Keratinocyte (primary cell): ENCODE measurements around the gene STK32C. TPM values are rescaled to one million over a fixed set of nuclear protein-coding genes. Genes with fewer than 3 reads are reported as not detected.

Experiments used
- DNase-seq: peaks from one replicate; pipeline ENCODE4 v3.0.0-alpha.2; 2011; ENCODE audit warnings: low read depth, missing footprints, low spot score
- FAIRE-seq: peaks from 2 replicates; lab custom pipeline; 2011; peaks lifted over from hg19 to GRCh38; lab: Jason Lieb, UNC
- H2AFZ ChIP-seq: 2 replicates; pipeline ENCODE4 v1.6.0; 2012; ENCODE audit warnings: low read length, control low read depth, inconsistent platforms; ENCODE audit not compliant: control insufficient read depth
- H3K27ac ChIP-seq: 2 replicates; pipeline ENCODE4 v1.5.1; 2011; ENCODE audit warnings: low read length; ENCODE audit not compliant: control insufficient read depth, insufficient read depth
- H3K27me3 ChIP-seq: 3 replicates; pipeline ENCODE4 v1.6.0; 2011; ENCODE audit warnings: low read length; ENCODE audit not compliant: control insufficient read depth, insufficient read depth; ENCODE audit errors: extremely low read depth
- H3K36me3 ChIP-seq, 2 experiments: 2 replicates in 1 of 2; 3 replicates in 1 of 2; pipeline ENCODE4 v1.5.1; 2011; ENCODE audit warnings: low read length in 2 of 2, mild to moderate bottlenecking in 1 of 2; ENCODE audit not compliant: control insufficient read depth in 2 of 2, insufficient read depth in 2 of 2; ENCODE audit errors: extremely low read depth in 1 of 2
- H3K4me1 ChIP-seq: 3 replicates; pipeline ENCODE4 v1.5.1; 2011; ENCODE audit warnings: low read length; ENCODE audit not compliant: control insufficient read depth, insufficient read depth; ENCODE audit errors: extremely low read depth
- H3K4me2 ChIP-seq: 3 replicates; pipeline ENCODE4 v1.6.0; 2011; ENCODE audit warnings: low read depth, low read length; ENCODE audit not compliant: control insufficient read depth, insufficient read depth; ENCODE audit errors: extremely low read depth
- H3K4me3 ChIP-seq, 3 experiments: fragments of 200-600 bp in 1 of 3; sonication (generic) in 1 of 3; 2 replicates in 2 of 3; 3 replicates in 1 of 3; pipeline ENCODE4 v1.5.1; 2011 to 2016; ENCODE audit warnings: low read length in 3 of 3, mild to moderate bottlenecking in 3 of 3, control low read depth in 2 of 3, inconsistent platforms in 1 of 3, low read depth in 1 of 3, mixed read lengths in 1 of 3, mixed run types in 1 of 3, moderate library complexity in 1 of 3; ENCODE audit not compliant: control insufficient read depth in 2 of 3, insufficient read depth in 2 of 3; ENCODE audit errors: extremely low read depth in 1 of 3
- H3K79me2 ChIP-seq: 2 replicates; pipeline ENCODE4 v1.6.0; 2012; ENCODE audit warnings: low read length; ENCODE audit not compliant: control insufficient read depth, insufficient read depth
- H3K9ac ChIP-seq: 3 replicates; pipeline ENCODE4 v1.6.0; 2011; ENCODE audit warnings: low read length; ENCODE audit not compliant: control insufficient read depth, insufficient read depth; ENCODE audit errors: extremely low read depth
- H3K9me1 ChIP-seq: 3 replicates; pipeline ENCODE4 v1.6.0; 2011; ENCODE audit warnings: low read length; ENCODE audit not compliant: control insufficient read depth, insufficient read depth; ENCODE audit errors: extremely low read depth
- H3K9me3 ChIP-seq: 2 replicates; pipeline ENCODE4 v1.5.1; 2012; ENCODE audit warnings: low read depth, low read length; ENCODE audit not compliant: control insufficient read depth
- H4K20me1 ChIP-seq: 3 replicates; pipeline ENCODE4 v1.6.0; 2011; ENCODE audit warnings: low read length; ENCODE audit not compliant: control insufficient read depth, insufficient read depth; ENCODE audit errors: extremely low read depth
- CTCF ChIP-seq, 3 experiments: IDR thresholded peaks in 1 of 3; conservative IDR thresholded peaks in 1 of 3; optimal IDR thresholded peaks in 1 of 3; 2 replicates in 2 of 3; 3 replicates in 1 of 3; pipeline versions ENCODE3 to v1.5.1; 2011; ENCODE audit warnings: low read length in 3 of 3, mild to moderate bottlenecking in 3 of 3, moderate library complexity in 2 of 3, control low read depth in 1 of 3, inconsistent platforms in 1 of 3; ENCODE audit not compliant: insufficient read depth in 2 of 3; ENCODE audit errors: extremely low read depth in 1 of 3
- EZH2 ChIP-seq: IDR thresholded peaks from one replicate; pipeline ENCODE4 v1.6.1; 2012; ENCODE audit warnings: inconsistent platforms, mild to moderate bottlenecking, low read length, moderate library complexity
- dilution Hi-C: fragments of 300-500 bp; cut with MboI; formaldehyde crosslinking; loops from one replicate; pipeline ENCODE4 v1.7.0; 2020; ENCODE audit warnings: low sequenced_read_pairs; ENCODE audit not compliant: extremely low pct_ligation_motif_present
- polyA plus RNA-seq, 5 experiments: library from polyadenylated mRNA; depleted of rRNA in 3 of 5; stranded (reverse) in 3 of 5; stranded (forward) in 1 of 5; unstranded in 1 of 5; fragments of >200 nt; gene quantifications; 1 replicate in 1 of 5; 2 replicates in 3 of 5; 3 replicates in 1 of 5; pipeline versions ENCODE4 v1.2.1 to v1.2.3, GENCODE V29; 2011 to 2012; ENCODE audit warnings: missing spikeins in 2 of 5, low read depth in 1 of 5, low replicate concordance in 1 of 5

The STK32C gene
- polyA plus RNA-seq, 1 donor (not counting 4 experiments of a cell fraction or from before 2014, with no cell fraction given): 4.1 TPM

- Histone ChIP-seq H4K20me1 (no peaks in the 10 kb centered on the region), H3K9me3 (no peaks in the 10 kb centered on the region), H3K4me1 (no peaks in the 10 kb centered on the region), H3K9ac (no peak overlapping the region), H2AFZ (no peak overlapping the region), H3K27me3 (peaks cover 52% of the 10 kb centered on the region), H3K27ac (no peak overlapping the region), H3K4me3 (peak overlapping the region in 1 of 3 experiments; percentile 32), H3K4me2 (peak overlapping the region; percentile 56), H3K36me3 (no peaks in the 10 kb centered on the region), H3K9me1 (no peaks in the 10 kb centered on the region), H3K79me2 (peaks cover 3% of the 10 kb centered on the region)
- FAIRE-seq (no peak), DNase-seq (no peak)
- peak; percentile 32 for TF ChIP-seq EZH2
- TF ChIP-seq CTCF (optimal IDR thresholded peaks at IDR 0.05 in 1 of 3, IDR thresholded peaks at IDR 0.05 in 1 of 3, conservative IDR thresholded peaks at IDR 0.05 in 1 of 3; ENCODE audit: extremely low read depth in 1 of 3, insufficient read depth in 2 of 3, low read length in 3 of 3): no peak
- dilution Hi-C loops: no loop called here
Observed at GRCh38 chr10:132185601-132186487, 121.9 kb downstream of the STK32C start.

GRCh38 chr10:132184816-132185593, 122.7 kb downstream of the STK32C start:
- Histone ChIP-seq H3K9me1 (no peaks in the 10 kb centered on the region), H3K9ac (no peak overlapping the region), H3K4me2 (no peak overlapping the region), H3K4me3 (no peak overlapping the region), H3K4me1 (no peaks in the 10 kb centered on the region), H3K9me3 (no peaks in the 10 kb centered on the region), H3K27ac (no peak overlapping the region), H3K36me3 (no peaks in the 10 kb centered on the region), H2AFZ (no peak overlapping the region), H4K20me1 (no peaks in the 10 kb centered on the region), H3K79me2 (peaks cover 3% of the 10 kb centered on the region), H3K27me3 (peaks cover 52% of the 10 kb centered on the region)
- dilution Hi-C loops: no loop called here
- FAIRE-seq: no peak
- DNase-seq: no peak
- no peak for TF ChIP-seq CTCF (optimal IDR thresholded peaks at IDR 0.05 in 1 of 3, IDR thresholded peaks at IDR 0.05 in 1 of 3, conservative IDR thresholded peaks at IDR 0.05 in 1 of 3; ENCODE audit: extremely low read depth in 1 of 3, insufficient read depth in 2 of 3, low read length in 3 of 3)
- peak; percentile 28 for TF ChIP-seq EZH2
